ENCODE results near the gene ZYG11B. TPM values are rescaled to one million over a fixed set of nuclear protein-coding genes. Genes with fewer than 3 reads are reported as not detected.
"Not testable (repeated sequence)": the region's sequence is repeated elsewhere in the genome, so short reads cannot be mapped to it uniquely, and the experiment has no call there.

ZYG11B gene
- total and polyA plus RNA-seq, 4 experiments from 2014 or later = 6.1 to 23.1 (median 19.4) TPM

DNA sequence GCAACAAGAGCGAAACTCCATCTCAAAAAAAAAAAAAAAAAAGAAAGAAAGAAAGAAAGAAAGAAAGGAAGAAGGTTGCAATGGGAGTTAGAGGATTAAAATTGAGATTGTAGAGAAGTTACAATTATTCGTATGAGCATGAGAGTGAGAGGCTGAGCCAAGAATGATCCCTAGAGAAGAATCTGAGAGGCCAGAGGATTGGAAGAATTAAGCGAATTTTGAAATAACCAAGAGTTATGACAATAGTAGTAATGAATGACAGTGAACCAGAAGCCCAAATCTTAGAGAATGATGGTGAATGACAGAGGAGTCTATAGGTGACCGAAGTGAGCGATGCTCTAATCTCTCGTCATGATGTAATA is 369 bp upstream of the ZYG11B start:
- peak overlapping the region; percentile 69 to 93 (median 86) for H3K4me3 Mint-ChIP-seq
- H3K36me3 ChIP-seq (ENCODE audit: insufficient read depth, low read length) = no peaks in the 10 kb centered on the region
- peaks cover 33 to 41% (median 35%) of the 10 kb centered on the region in 4 donors for H3K4me1 Mint-ChIP-seq
- POLR2A ChIA-PET (ENCODE audit: partially characterized antibody) = interaction anchor here (0.6 to 4.0 kb wide), 10 partner anchors 14 to 360 kb away, joined by 3 to 38 read pairs (median 4); partner anchors contain the start of genes ECHDC2, ORC1, PRPF38A and SCP2
- H3K9me3 ChIP-seq (ENCODE audit: control insufficient read depth in 1 of 2, low read length in 2 of 2) = no peaks in the 10 kb centered on the region
- CTCF ChIA-PET (ENCODE audit: partially characterized antibody) = interaction anchor here (0.8 to 1.1 kb wide), 2 partner anchors 9 to 195 kb away, joined by 3 to 6 read pairs; partner anchors contain the start of gene ECHDC2
- intact Hi-C loops (cut with micrococcal nuclease) = loop anchor here (1.0 to 5.0 kb wide), 3 partner anchors 23 to 848 kb away; partner anchors contain the start of gene NRDC
- H3K27me3 ChIP-seq (ENCODE audit: insufficient read depth, low read length) = no peaks in the 10 kb centered on the region
- H3K9me3 Mint-ChIP-seq = peaks cover 0 to 2% (median 0%) of the 10 kb centered on the region in 8 donors
- no peak overlapping the region for H3K27ac ChIP-seq (ENCODE audit: low read depth, low read length)
- peaks cover 0 to 2% of the 10 kb centered on the region in 2 donors for H3K27me3 Mint-ChIP-seq
- DNase-seq = no peak
- H3K27ac Mint-ChIP-seq = peak overlapping the region; percentile 45 to 93 (median 88)
- H3K4me3 ChIP-seq (ENCODE audit: low read length in 2 of 2) = peak overlapping the region; percentile 51 to 65
- H3K36me3 Mint-ChIP-seq = peaks cover 0 to 3% of the 10 kb centered on the region in 2 donors
- H3K4me1 ChIP-seq (ENCODE audit: insufficient read depth, low read length) = peaks cover 33% of the 10 kb centered on the region

DNA sequence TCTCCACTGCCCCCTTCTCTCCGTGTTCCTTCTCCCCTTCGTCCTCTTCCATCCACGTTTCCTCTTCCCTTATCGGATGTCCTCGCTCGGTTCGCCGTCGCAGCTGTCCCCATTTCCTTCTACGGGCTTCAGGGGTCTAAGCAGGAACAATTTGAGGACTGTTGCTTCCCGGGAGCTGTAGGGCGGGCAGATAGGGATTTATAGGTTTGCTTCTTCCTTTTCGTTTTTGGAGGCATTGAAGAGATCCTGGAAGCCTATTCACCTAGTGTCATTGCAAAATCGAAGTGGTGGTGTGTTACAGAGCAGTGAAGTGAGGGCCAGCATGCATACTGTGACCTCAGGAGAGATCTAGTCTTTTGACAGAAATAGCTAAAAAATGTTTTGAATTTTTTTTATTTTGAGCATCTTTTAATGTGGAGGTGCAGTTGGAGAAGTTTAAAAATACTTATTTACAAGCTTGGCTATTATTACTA is 897 bp downstream of the ZYG11B start:
- ChIA-PET POLR2A (ENCODE audit: partially characterized antibody) (interaction anchor here (1.2 to 4.0 kb wide), 6 partner anchors 21 to 362 kb away, joined by 3 to 38 read pairs (median 6); partner anchors contain the start of genes ECHDC2, ORC1 and PRPF38A), CTCF (ENCODE audit: partially characterized antibody) (no interaction called here)
- Histone ChIP-seq H3K27me3 (ENCODE audit: insufficient read depth, low read length) (no peaks in the 10 kb centered on the region), H3K4me3 (ENCODE audit: low read length in 2 of 2) (peak overlapping the region; percentile 67 to 74), H3K9me3 (ENCODE audit: control insufficient read depth in 1 of 2, low read length in 2 of 2) (no peaks in the 10 kb centered on the region), H3K27ac (ENCODE audit: low read depth, low read length) (peak overlapping the region; percentile 74), H3K36me3 (ENCODE audit: insufficient read depth, low read length) (no peaks in the 10 kb centered on the region), H3K4me1 (ENCODE audit: insufficient read depth, low read length) (peaks cover 33% of the 10 kb centered on the region)
- peaks cover 0 to 6% of the 10 kb centered on the region in 2 donors for H3K36me3 Mint-ChIP-seq
- DNase-seq = peak in 2 of 5 donors; percentile 3 to 4
- intact Hi-C loops (cut with micrococcal nuclease) = loop anchor here (5.0 kb wide), 1 partner anchor 285 kb away; no protein-coding TSS in a partner anchor
- peaks cover 0 to 2% (median 0%) of the 10 kb centered on the region in 8 donors for H3K9me3 Mint-ChIP-seq
- peaks cover 0 to 2% of the 10 kb centered on the region in 2 donors for H3K27me3 Mint-ChIP-seq
- H3K4me1 Mint-ChIP-seq = peaks cover 35 to 41% (median 36%) of the 10 kb centered on the region in 4 donors
- peak overlapping the region; percentile 85 to 98 (median 96) for H3K4me3 Mint-ChIP-seq
- peak overlapping the region; percentile 0 to 97 (median 94) for H3K27ac Mint-ChIP-seq

DNA sequence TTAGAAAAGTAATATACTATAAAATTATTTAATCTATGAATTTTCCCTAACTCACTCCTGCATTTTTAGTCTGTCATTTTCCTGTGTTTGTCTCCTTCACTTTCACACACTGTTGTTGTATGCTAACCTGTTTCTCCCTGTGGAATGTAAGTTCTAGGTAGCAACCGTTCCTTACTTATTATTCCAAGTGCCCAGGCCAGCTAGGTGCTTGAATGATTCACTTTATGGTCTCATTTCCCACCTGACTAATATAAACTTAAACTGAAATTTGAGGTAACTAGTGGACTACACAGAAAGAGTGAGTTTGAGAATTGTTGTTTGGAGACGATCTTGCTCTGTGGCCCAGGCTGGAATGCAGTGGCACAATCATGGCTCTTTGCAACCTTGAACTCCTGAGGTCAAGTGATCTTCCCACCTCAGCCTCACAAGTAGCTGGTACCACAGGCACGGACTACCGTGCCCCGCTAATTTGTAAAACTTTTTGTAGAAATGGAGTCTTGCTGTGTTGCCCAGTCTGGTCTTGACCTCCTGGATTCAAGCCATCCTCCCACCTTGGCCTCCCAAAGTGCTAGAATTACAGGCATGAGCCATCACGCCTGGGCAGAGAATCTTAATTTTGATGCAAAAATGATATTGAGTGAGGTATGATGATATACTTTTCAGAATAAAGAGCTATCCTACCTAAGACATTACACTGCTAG is 1.9 kb downstream of the ZYG11B start:
- Histone ChIP-seq H3K27me3 (ENCODE audit: insufficient read depth, low read length) (no peaks in the 10 kb centered on the region), H3K27ac (ENCODE audit: low read depth, low read length) (no peak overlapping the region), H3K4me3 (ENCODE audit: low read length in 2 of 2) (no peak overlapping the region), H3K4me1 (ENCODE audit: insufficient read depth, low read length) (peaks cover 33% of the 10 kb centered on the region), H3K36me3 (ENCODE audit: insufficient read depth, low read length) (no peaks in the 10 kb centered on the region), H3K9me3 (ENCODE audit: control insufficient read depth in 1 of 2, low read length in 2 of 2) (no peaks in the 10 kb centered on the region)
- no peak for DNase-seq
- Mint-ChIP-seq H3K4me1 (peaks cover 34 to 41% (median 36%) of the 10 kb centered on the region in 4 donors), H3K27me3 (peaks cover 0 to 2% of the 10 kb centered on the region in 2 donors), H3K4me3 (peak overlapping the region; percentile 63 to 98 (median 94)), H3K36me3 (peaks cover 0 to 6% of the 10 kb centered on the region in 2 donors), H3K9me3 (peaks cover 0 to 2% (median 0%) of the 10 kb centered on the region in 8 donors), H3K27ac (peak overlapping the region in 2 of 7 donors; percentile 22 to 37)
- intact Hi-C loops (cut with micrococcal nuclease) = loop anchor here (5.0 kb wide), 1 partner anchor 284 kb away; no protein-coding TSS in a partner anchor
- ChIA-PET POLR2A (ENCODE audit: partially characterized antibody) (interaction anchor here (1.2 to 4.0 kb wide), 5 partner anchors 20 to 361 kb away, joined by 3 to 38 read pairs (median 3); partner anchors contain the start of gene ECHDC2), CTCF (ENCODE audit: partially characterized antibody) (no interaction called here)

DNA sequence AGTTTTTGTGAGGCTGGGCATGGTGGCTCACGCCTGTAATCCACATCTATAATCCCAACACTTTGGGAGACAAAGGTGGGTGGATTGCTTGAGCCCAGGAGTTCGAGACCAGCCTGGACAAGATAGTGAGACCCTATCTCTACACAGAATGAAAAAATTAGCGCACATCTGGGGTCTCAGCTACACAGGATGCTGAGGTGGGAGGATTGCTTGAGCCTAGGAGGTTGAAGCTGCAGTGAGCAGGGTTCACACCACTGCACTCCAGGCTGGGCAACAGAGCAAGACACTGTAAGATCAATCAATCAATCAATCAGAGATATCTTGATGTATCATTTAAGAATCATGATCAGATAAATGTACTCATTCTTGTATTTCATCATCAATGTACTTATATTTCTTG is 7.1 kb downstream of the ZYG11B start:
- H3K4me3 ChIP-seq (ENCODE audit: low read length in 2 of 2) = no peak overlapping the region
- H3K36me3 ChIP-seq (ENCODE audit: insufficient read depth, low read length) = no peaks in the 10 kb centered on the region
- intact Hi-C loops (cut with micrococcal nuclease) = no loop called here
- Mint-ChIP-seq H3K27ac (no peak overlapping the region), H3K9me3 (no peaks in the 10 kb centered on the region), H3K4me1 (peaks cover 20 to 30% (median 24%) of the 10 kb centered on the region in 4 donors), H3K4me3 (no peak overlapping the region), H3K27me3 (no peaks in the 10 kb centered on the region), H3K36me3 (peaks cover 0 to 4% of the 10 kb centered on the region in 2 donors)
- H3K27me3 ChIP-seq (ENCODE audit: insufficient read depth, low read length) = no peaks in the 10 kb centered on the region
- no peak overlapping the region for H3K27ac ChIP-seq (ENCODE audit: low read depth, low read length)
- ChIA-PET CTCF (ENCODE audit: partially characterized antibody) (interaction anchor here (1.5 kb wide), 1 partner anchor 10 kb away, joined by 4 read pairs; no protein-coding TSS in a partner anchor), POLR2A (ENCODE audit: partially characterized antibody) (no interaction called here)
- no peaks in the 10 kb centered on the region for H3K9me3 ChIP-seq (ENCODE audit: control insufficient read depth in 1 of 2, low read length in 2 of 2)
- no peak for DNase-seq
- peaks cover 19% of the 10 kb centered on the region for H3K4me1 ChIP-seq (ENCODE audit: insufficient read depth, low read length)

DNA sequence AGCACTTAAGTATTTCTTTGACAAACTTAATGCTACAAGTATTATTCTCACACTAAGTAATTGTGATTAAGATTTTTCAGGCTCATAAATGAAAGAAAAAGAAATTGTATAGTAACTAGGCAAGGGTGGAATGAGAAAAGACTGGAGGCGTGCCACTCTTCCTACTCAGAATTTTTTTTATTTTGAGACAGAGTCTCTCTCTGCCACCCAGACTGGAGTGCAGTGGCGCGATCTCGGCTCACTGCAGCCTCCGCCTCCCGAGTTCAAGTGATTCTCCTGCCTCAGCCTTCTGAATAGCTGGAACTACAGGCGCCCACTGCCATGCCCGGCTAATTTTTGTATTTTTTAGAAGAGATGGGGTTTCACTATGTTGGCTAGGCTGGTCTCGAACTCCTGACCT is 9.1 kb downstream of the ZYG11B start:
- H3K4me3 ChIP-seq (ENCODE audit: low read length in 2 of 2); intact Hi-C loops (cut with micrococcal nuclease); H3K9me3 Mint-ChIP-seq; CTCF ChIA-PET (ENCODE audit: partially characterized antibody); POLR2A ChIA-PET (ENCODE audit: partially characterized antibody); H3K27ac ChIP-seq (ENCODE audit: low read depth, low read length); H3K27me3 ChIP-seq (ENCODE audit: insufficient read depth, low read length); H3K9me3 ChIP-seq (ENCODE audit: control insufficient read depth in 1 of 2, low read length in 2 of 2); H3K36me3 ChIP-seq (ENCODE audit: insufficient read depth, low read length); H3K4me3 Mint-ChIP-seq; H3K36me3 Mint-ChIP-seq; H3K27me3 Mint-ChIP-seq; DNase-seq: not testable (repeated sequence)
- Mint-ChIP-seq H3K4me1 (peaks cover 17 to 26% (median 20%) of the 10 kb centered on the region in 4 donors), H3K27ac (peak overlapping the region in 1 of 7 donors; percentile 25)
- peaks cover 15% of the 10 kb centered on the region for H3K4me1 ChIP-seq (ENCODE audit: insufficient read depth, low read length)

DNA sequence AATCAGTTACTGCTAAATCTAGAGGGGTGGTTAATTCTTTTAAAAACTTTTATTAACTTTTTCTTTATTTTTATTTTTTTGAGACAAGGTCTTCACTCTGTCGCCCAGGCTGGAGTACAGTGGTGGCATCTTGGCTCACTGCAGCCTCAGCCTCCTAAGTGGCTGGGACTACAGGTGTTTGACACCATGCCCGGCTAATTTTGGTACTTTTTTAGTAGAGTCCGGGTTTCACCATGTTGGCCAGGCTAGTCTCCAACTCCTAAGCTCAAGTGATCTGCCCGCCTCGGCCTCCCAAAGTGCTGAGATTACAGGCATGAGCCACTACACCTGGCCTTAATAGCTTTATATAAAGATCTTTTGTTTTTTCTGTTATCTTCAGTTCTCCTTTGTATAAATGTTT is 11.9 kb downstream of the ZYG11B start:
- intact Hi-C loops (cut with micrococcal nuclease) = no loop called here
- ChIA-PET POLR2A (ENCODE audit: partially characterized antibody) (no interaction called here), CTCF (ENCODE audit: partially characterized antibody) (interaction anchor here (1.3 kb wide), 1 partner anchor 9 kb away, joined by 3 read pairs; no protein-coding TSS in a partner anchor)
- Histone ChIP-seq H3K36me3 (ENCODE audit: insufficient read depth, low read length) (no peaks in the 10 kb centered on the region), H3K4me3 (ENCODE audit: low read length in 2 of 2) (no peak overlapping the region), H3K27me3 (ENCODE audit: insufficient read depth, low read length) (no peaks in the 10 kb centered on the region), H3K27ac (ENCODE audit: low read depth, low read length) (no peak overlapping the region), H3K4me1 (ENCODE audit: insufficient read depth, low read length) (peaks cover 20% of the 10 kb centered on the region), H3K9me3 (ENCODE audit: control insufficient read depth in 1 of 2, low read length in 2 of 2) (no peaks in the 10 kb centered on the region)
- peak overlapping the region in 1 of 7 donors; percentile 25 for H3K27ac Mint-ChIP-seq
- no peak overlapping the region for H3K4me3 Mint-ChIP-seq
- H3K4me1 Mint-ChIP-seq = peaks cover 20 to 39% (median 24%) of the 10 kb centered on the region in 4 donors
- no peak for DNase-seq
- no peaks in the 10 kb centered on the region for H3K9me3 Mint-ChIP-seq
- H3K36me3 Mint-ChIP-seq = peaks cover 1 to 10% of the 10 kb centered on the region in 2 donors
- no peaks in the 10 kb centered on the region for H3K27me3 Mint-ChIP-seq

DNA sequence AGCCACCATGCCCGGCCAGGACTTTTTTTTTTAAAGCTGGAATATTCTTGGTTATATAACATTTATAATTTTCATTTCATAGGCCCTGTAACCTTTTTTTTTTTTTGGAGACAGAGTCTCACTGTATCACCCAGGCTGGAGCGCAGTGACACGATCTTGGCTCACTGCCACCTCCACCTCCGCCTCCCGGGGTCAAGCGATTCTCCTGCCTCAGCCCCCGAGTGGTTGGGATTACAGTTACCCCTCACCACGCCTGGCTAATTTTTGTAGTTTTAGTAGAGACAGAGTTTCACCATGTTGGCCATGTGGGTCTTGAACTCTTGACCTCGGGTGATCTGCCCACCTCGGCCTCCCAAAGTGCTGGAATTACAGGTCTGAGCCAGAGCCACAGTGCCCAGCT is 12.6 kb downstream of the ZYG11B start:
- Histone ChIP-seq H3K9me3 (ENCODE audit: control insufficient read depth in 1 of 2, low read length in 2 of 2) (no peaks in the 10 kb centered on the region), H3K4me1 (ENCODE audit: insufficient read depth, low read length) (peaks cover 20% of the 10 kb centered on the region), H3K27me3 (ENCODE audit: insufficient read depth, low read length) (no peaks in the 10 kb centered on the region), H3K4me3 (ENCODE audit: low read length in 2 of 2) (no peak overlapping the region), H3K36me3 (ENCODE audit: insufficient read depth, low read length) (no peaks in the 10 kb centered on the region), H3K27ac (ENCODE audit: low read depth, low read length) (no peak overlapping the region)
- Mint-ChIP-seq H3K9me3 (no peaks in the 10 kb centered on the region), H3K4me1 (peaks cover 17 to 39% (median 26%) of the 10 kb centered on the region in 4 donors), H3K36me3 (peaks cover 1 to 10% of the 10 kb centered on the region in 2 donors), H3K27me3 (no peaks in the 10 kb centered on the region), H3K27ac (peak overlapping the region in 1 of 7 donors; percentile 3), H3K4me3 (no peak overlapping the region)
- POLR2A ChIA-PET (ENCODE audit: partially characterized antibody) = interaction anchor here (0.7 kb wide), 1 partner anchor 9 kb away, joined by 3 read pairs; no protein-coding TSS in a partner anchor
- intact Hi-C loops (cut with micrococcal nuclease) = no loop called here
- no peak for DNase-seq
- CTCF ChIA-PET (ENCODE audit: partially characterized antibody) = no interaction called here
